Transverse colon (tissue), 4 donors: ENCODE measurements around the gene HMCN1.

ENCODE experiments used
- EP300 ChIP-seq: sonication (generic); formaldehyde crosslinking; IDR thresholded peaks from one replicate; pipeline ENCODE4 v1.6.1; 2017; ENCODE audit warnings: antibody characterized with exemption, low read depth
- POLR2A ChIP-seq: fragments of 450-650 bp; IDR thresholded peaks from one replicate; pipeline ENCODE4 v1.6.1; 2016; ENCODE audit warnings: antibody characterized with exemption, mild to moderate bottlenecking, moderate library complexity
- POLR2AphosphoS5 ChIP-seq, 3 donors: sonication (generic); formaldehyde crosslinking; IDR thresholded peaks; one replicate each; pipeline ENCODE4 v1.6.1; 2016; ENCODE audit warnings: antibody characterized with exemption in 3 of 3
- TF ChIP-seq, protein P1 (sequence below), 5 experiments: fragments of 200-600 bp in 3 of 5; fragments of 450-650 bp in 2 of 5; sonication (generic) in 3 of 5; IDR thresholded peaks; 1 replicate in 2 of 5; 2 replicates in 3 of 5; pipeline ENCODE4 v1.5.1; 2016 to 2017; ENCODE audit warnings: antibody characterized with exemption in 5 of 5, inconsistent platforms in 3 of 5, mild to moderate bottlenecking in 2 of 5, moderate library complexity in 1 of 5

DNA sequence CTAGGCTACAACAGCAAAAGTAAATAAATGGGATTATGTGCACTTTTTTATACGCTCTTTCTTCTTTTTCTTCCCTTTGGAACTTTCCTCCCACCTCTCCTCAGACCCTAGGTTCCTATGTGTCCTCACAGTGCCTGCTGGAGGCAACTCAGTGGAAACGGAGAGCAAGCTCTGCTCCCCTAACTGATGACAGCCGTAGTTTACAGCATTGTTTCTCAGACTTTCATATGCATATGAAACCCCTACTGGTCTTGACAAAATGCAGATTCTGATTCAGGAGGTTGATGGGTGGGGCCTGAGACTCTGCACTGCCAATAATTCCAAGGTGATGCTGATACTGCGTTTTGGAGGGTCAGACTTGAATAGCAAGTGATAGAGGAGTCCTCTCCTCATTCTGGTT lies 34.3 kb upstream of the HMCN1 start:
- TF ChIP-seq, protein P1, sequence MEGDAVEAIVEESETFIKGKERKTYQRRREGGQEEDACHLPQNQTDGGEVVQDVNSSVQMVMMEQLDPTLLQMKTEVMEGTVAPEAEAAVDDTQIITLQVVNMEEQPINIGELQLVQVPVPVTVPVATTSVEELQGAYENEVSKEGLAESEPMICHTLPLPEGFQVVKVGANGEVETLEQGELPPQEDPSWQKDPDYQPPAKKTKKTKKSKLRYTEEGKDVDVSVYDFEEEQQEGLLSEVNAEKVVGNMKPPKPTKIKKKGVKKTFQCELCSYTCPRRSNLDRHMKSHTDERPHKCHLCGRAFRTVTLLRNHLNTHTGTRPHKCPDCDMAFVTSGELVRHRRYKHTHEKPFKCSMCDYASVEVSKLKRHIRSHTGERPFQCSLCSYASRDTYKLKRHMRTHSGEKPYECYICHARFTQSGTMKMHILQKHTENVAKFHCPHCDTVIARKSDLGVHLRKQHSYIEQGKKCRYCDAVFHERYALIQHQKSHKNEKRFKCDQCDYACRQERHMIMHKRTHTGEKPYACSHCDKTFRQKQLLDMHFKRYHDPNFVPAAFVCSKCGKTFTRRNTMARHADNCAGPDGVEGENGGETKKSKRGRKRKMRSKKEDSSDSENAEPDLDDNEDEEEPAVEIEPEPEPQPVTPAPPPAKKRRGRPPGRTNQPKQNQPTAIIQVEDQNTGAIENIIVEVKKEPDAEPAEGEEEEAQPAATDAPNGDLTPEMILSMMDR (IDR thresholded peaks at IDR 0.05): no peak
- TF ChIP-seq POLR2AphosphoS5 (IDR thresholded peaks at IDR 0.05): no peak
- no peak for TF ChIP-seq POLR2A
- no peak for TF ChIP-seq EP300
